Kidney glomerular epithelial cell (primary cell): ENCODE results near the gene SYPL2.

Source experiments
- DNase-seq: peaks from one replicate; lab custom pipeline; 2025; lab: John Stamatoyannopoulos, UW

Gene SYPL2

GRCh38 chr1:109516872-109517271, 50.5 kb downstream of the SYPL2 start:
- DNase-seq, result no peak

GRCh38 chr1:109517337-109517736, 51.0 kb downstream of the SYPL2 start:
- no peak for DNase-seq

- no peak for DNase-seq
Observed at GRCh38 chr1:109521002-109521951, 54.9 kb downstream of the SYPL2 start.

- DNase-seq, result no peak
Observed at GRCh38 chr1:109522026-109522425, 55.7 kb downstream of the SYPL2 start.

- DNase-seq, result no peak
Observed at GRCh38 chr1:109523706-109524105, 57.4 kb downstream of the SYPL2 start.

GRCh38 chr1:109527098-109527811, 60.9 kb downstream of the SYPL2 start:
- no peak for DNase-seq

GRCh38 chr1:109527846-109528695, 61.7 kb downstream of the SYPL2 start:
- DNase-seq, result no peak

GRCh38 chr1:109528712-109529111, 62.4 kb downstream of the SYPL2 start:
- DNase-seq, result no peak

GRCh38 chr1:109529881-109530456, 63.6 kb downstream of the SYPL2 start:
- no peak for DNase-seq

GRCh38 chr1:109530457-109531087, 64.2 kb downstream of the SYPL2 start:
- no peak for DNase-seq

GRCh38 chr1:109531380-109531779, 65.0 kb downstream of the SYPL2 start:
- no peak for DNase-seq
